Adrenal gland (tissue), 12 donors: Measurements from ENCODE around the gene SETD4. TPM values are rescaled to one million over a fixed set of nuclear protein-coding genes. Genes with fewer than 3 reads are reported as not detected.
"Not testable (repeated sequence)": the region's sequence is repeated elsewhere in the genome, so short reads cannot be mapped to it uniquely, and the experiment has no call there.

Experiments used
- DNase-seq, 7 donors: peaks; one replicate each; pipeline ENCODE4 v3.0.0-alpha.2; 2019 to 2020
- H3K27ac ChIP-seq, 5 donors: fragments of 200-600 bp; sonication (generic) in 4 of 5; 1 replicate in 3 of 5; 2 replicates in 2 of 5; pipeline versions ENCODE4 v1.5.1 to v1.8.0; 2016 to 2020; ENCODE audit warnings: mild to moderate bottlenecking in 1 of 5
- H3K27me3 ChIP-seq: fragments of 200-600 bp; 2 replicates; pipeline ENCODE4 v1.8.0; 2021
- H3K36me3 ChIP-seq, 2 donors: fragments of 200-600 bp; replicated peaks in 1 of 2; 1 replicate in 1 of 2; 2 replicates in 1 of 2; pipeline versions ENCODE4 v1.5.1 to v1.8.0; 2018 to 2022
- H3K4me1 ChIP-seq, 2 donors: fragments of 200-600 bp; replicated peaks in 1 of 2; 1 replicate in 1 of 2; 2 replicates in 1 of 2; pipeline versions ENCODE4 v1.5.1 to v1.8.0; 2018 to 2021
- H3K4me3 ChIP-seq, 4 donors: fragments of 200-600 bp; sonication (generic) in 3 of 4; one replicate each; pipeline ENCODE4 v1.5.1; 2016 to 2018
- H3K9me3 ChIP-seq, 3 donors: fragments of 200-600 bp; sonication (generic) in 1 of 3; replicated peaks in 1 of 3; 1 replicate in 2 of 3; 2 replicates in 1 of 3; pipeline versions ENCODE4 v1.5.1 to v1.8.0; 2016 to 2021
- POLR2A ChIP-seq, 2 donors: fragments of 450-650 bp; IDR thresholded peaks; one replicate each; pipeline ENCODE4 v1.6.1; 2017; ENCODE audit warnings: antibody characterized with exemption in 2 of 2, mild to moderate bottlenecking in 2 of 2, moderate library complexity in 1 of 2
- WGBS, 4 donors: extraction: QIAGEN DNeasy Blood & Tissue Kit in 2 of 4; methylation state at CpG; one replicate each; pipeline versions ENCODE4 v1.1.5 to v1.1.7; 2013 to 2017; 5-methylcytosine and 5-hydroxymethylcytosine counted together
- intact Hi-C, 2 donors: fragments of 100-400 bp; cut with DNase I; formaldehyde crosslinking; loops; one replicate each; pipeline versions ENCODE4 v1.14.1 to v1.15.0; 2022 to 2023
- polyA plus RNA-seq, 3 donors: library from polyadenylated mRNA; stranded (reverse); fragments of 200-250 nt in 2 of 3; fragments of 350-450 nt in 1 of 3; fragmentation: Illumina TruSeq in 1 of 3; extraction: RNeasy Lipid Tissue Mini Kit (QIAGEN cat#74804) in 1 of 3; gene quantifications; one replicate each; pipeline ENCODE4 v1.2.3, GENCODE V29; 2013 to 2014
- total RNA-seq, 9 donors: library from RNA; depleted of rRNA in 4 of 9; stranded (reverse); fragments of >200 nt in 4 of 9; fragments of 120-200 nt in 1 of 9; fragmentation: NEBNext Ultra II Directional in 1 of 9; extraction: Animal tissue kit (Norgen Biotek cat#: 25700) in 1 of 9; gene quantifications; one replicate each; pipeline versions ENCODE4 v1.1.0 to v1.2.4, GENCODE V29; 2013 to 2023
- TF ChIP-seq, protein P1 (sequence below), 6 experiments: fragments of 450-650 bp in 4 of 6; fragments of 200-600 bp in 2 of 6; sonication (generic) in 1 of 6; IDR thresholded peaks; 1 replicate in 5 of 6; 2 replicates in 1 of 6; pipeline versions ENCODE4 v1.5.1 to v1.8.0; 2016 to 2021; ENCODE audit warnings: antibody characterized with exemption in 6 of 6, mild to moderate bottlenecking in 2 of 6, moderate library complexity in 1 of 6
- donor health status: healthy with polysubstance abuse.
- donor health status: Bipolar disorder and iron deficiency.
- donor health status: DM: yes; HTN: yes; CAD: no.
- donor health status: DM: no; HTN: no; CAD: no.
- donor health status: DM: no; HTN: no; CAD: no.
- donor health status: DM: yes; HTN: yes; CAD: no.

The SETD4 gene
- total and polyA plus RNA-seq, 12 donors: 7.9 to 24.5 (median 16.2) TPM

DNA sequence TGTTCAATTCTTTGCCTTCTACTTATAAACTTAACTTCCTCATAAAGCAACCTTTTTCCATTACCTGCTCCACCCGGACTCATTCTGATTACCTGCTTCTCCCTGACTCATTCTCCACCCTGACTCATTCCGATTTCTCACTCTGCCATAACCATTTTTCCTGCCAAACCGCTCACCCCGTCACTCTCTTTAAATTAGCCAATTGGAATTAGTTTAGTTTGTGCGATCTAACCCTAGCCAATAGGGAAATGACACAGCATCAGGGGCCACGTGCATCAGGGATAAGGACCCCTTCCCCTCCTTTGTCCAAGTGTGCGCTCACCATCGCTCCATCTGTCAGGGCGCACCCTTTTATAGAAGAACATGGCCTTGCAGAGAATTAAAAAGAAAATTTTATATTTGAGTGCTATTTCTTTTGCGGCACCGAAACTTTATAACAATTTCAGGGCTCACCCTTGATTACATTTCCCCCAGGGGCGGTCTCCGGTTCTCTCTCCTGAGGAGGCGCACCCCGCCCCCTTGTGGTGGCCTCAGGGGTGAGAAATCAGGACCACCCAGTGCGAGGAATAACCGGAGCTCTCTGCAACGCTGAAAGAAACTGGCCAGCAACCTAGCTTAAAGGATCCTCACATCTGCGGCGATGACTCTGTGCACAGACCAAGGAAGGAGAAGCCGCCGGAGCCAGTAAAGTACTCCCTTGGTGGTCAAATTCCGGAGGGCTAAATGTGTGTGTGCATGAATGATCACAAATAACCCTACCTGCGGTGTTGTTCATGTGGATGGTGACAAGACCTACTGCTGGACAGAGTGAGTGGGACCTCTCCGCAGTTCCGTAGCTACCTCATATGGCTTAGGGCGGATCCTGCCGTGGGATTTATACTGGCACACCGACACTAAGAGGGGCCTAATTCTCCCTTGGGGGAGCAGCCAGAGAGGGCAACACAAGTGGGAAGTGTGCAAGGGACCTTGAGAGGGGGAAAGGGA lies 44.3 kb upstream of the SETD4 start:
- Histone ChIP-seq H3K27ac (no peak overlapping the region), H3K4me1 (no peaks in the 10 kb centered on the region), H3K27me3 (peaks cover 5% of the 10 kb centered on the region), H3K36me3 (no peaks in the 10 kb centered on the region), H3K9me3 (no peaks in the 10 kb centered on the region), H3K4me3 (peak overlapping the region in 1 of 4 donors; percentile 7)
- peak in 3 of 7 donors; percentile 47 to 52 (median 49) for DNase-seq
- TF ChIP-seq, protein P1, sequence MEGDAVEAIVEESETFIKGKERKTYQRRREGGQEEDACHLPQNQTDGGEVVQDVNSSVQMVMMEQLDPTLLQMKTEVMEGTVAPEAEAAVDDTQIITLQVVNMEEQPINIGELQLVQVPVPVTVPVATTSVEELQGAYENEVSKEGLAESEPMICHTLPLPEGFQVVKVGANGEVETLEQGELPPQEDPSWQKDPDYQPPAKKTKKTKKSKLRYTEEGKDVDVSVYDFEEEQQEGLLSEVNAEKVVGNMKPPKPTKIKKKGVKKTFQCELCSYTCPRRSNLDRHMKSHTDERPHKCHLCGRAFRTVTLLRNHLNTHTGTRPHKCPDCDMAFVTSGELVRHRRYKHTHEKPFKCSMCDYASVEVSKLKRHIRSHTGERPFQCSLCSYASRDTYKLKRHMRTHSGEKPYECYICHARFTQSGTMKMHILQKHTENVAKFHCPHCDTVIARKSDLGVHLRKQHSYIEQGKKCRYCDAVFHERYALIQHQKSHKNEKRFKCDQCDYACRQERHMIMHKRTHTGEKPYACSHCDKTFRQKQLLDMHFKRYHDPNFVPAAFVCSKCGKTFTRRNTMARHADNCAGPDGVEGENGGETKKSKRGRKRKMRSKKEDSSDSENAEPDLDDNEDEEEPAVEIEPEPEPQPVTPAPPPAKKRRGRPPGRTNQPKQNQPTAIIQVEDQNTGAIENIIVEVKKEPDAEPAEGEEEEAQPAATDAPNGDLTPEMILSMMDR (IDR thresholded peaks at IDR 0.05): peak; percentile 12 to 48 (median 28)
- no peak for TF ChIP-seq POLR2A (IDR thresholded peaks at IDR 0.05)
- intact Hi-C loops: loop anchor here in 1 of 2 donors (10.0 kb wide), 1 partner anchor 60 kb away; no protein-coding TSS in a partner anchor
- WGBS, 4 donors: 23 to 45% (median 36%) methylated on average over 21 to 29 of the region's 29 CpGs

DNA sequence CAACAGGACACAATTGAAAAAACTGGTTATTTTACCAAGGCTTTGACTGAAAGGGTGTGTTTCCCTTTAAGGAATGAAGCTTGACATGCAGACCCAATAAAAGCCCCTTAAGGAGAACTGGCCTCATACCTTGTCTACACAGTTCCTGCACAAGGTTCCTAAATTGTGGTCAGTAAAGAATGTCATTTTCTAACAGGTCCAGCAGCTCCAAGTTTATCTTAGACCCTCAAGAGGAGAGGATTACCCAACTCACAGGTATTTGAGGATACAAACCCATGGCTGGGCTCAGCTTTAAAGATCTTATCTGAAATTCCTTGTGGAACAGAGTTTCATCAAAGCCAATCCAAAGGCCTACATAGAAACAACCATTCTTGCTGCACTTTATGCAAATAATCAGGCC lies 43.1 kb upstream of the SETD4 start:
- Histone ChIP-seq H3K27me3 (peaks cover 5% of the 10 kb centered on the region), H3K36me3 (no peaks in the 10 kb centered on the region), H3K27ac (no peak overlapping the region), H3K4me1 (peaks cover 0 to under 1% of the 10 kb centered on the region in 2 donors), H3K9me3 (no peaks in the 10 kb centered on the region), H3K4me3 (no peak overlapping the region)
- intact Hi-C loops: loop anchor here in 1 of 2 donors (10.0 kb wide), 1 partner anchor 59 kb away; no protein-coding TSS in a partner anchor
- TF ChIP-seq, protein P1 (IDR thresholded peaks at IDR 0.05): no peak
- DNase-seq: no peak

DNA sequence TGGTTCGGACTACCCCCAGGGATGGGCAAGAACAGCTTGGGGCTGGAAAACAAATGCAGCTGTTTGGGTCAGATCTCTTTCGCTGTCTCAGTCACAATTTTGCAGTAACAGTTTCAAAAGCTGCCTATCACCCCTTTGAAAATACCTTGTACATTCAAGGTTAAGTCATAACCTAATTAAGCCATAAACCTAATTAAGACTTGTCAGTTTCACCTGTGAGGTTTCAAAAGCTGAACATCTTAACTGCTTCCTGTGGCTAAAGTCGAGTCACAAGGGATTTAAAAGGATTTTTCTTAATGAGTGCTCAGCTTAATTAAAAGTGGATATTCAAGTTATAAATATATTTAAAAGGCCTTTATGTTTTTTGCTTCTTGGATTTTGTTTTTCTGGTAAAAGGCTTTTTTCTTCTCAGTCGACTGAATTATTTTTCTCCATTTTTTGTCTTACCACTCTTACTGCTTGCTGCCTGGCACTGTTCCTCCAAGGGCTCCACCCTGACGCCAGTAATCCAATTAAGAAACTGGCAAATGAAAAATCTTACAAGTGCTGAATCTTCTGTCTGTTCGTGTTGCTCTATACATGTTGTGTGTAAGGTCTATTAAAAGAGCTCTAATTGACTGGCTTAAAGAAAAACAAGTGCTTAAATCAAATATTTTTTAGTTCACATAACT lies 40.8 kb upstream of the SETD4 start:
- TF ChIP-seq POLR2A (IDR thresholded peaks at IDR 0.05): no peak
- TF ChIP-seq, protein P1 (IDR thresholded peaks at IDR 0.05): no peak
- H3K36me3 ChIP-seq: no peaks in the 10 kb centered on the region
- DNase-seq: no peak
- H3K9me3 ChIP-seq: no peaks in the 10 kb centered on the region
- 66 to 78% (median 76%) methylated on average over 6 of the region's 6 CpGs for WGBS, 4 donors
- no peak overlapping the region for H3K27ac ChIP-seq
- no peak overlapping the region for H3K4me3 ChIP-seq
- intact Hi-C loops: loop anchor here in 1 of 2 donors (10.0 kb wide), 1 partner anchor 56 kb away; no protein-coding TSS in a partner anchor
- peaks cover 5% of the 10 kb centered on the region for H3K27me3 ChIP-seq
- H3K4me1 ChIP-seq: peaks cover 0 to 10% of the 10 kb centered on the region in 2 donors

DNA sequence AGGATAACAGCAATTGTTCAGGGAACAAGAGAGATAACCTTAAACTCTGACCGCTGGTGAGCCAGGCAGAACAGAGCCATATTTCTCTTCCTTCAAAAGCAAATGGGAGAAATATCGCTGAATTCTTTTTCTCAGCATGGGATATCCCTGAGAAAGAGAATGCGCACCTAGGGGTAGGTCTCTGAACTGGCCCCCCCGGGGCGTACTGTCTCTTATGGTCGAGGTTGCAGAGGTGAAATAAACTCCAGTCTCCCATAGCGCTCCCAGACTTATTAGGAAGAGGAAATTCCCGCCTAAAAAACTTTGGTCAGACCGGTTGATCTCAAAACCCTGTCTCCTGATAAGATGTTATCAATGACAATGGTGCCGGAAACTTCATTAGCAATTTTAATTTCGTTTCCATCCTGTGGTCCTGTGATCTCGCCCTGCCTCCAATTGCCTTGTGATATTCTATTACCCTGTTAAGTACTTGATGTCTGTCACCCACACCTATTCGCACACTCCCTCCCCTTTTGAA lies 39.4 kb upstream of the SETD4 start:
- not testable (repeated sequence) for H3K9me3 ChIP-seq, DNase-seq, H3K36me3 ChIP-seq, H3K27me3 ChIP-seq, H3K27ac ChIP-seq, H3K4me3 ChIP-seq
- WGBS, 4 donors: 59 to 67% (median 65%) methylated on average over 8 to 13 of the region's 13 CpGs
- intact Hi-C loops: loop anchor here in 1 of 2 donors (10.0 kb wide), 1 partner anchor 55 kb away; no protein-coding TSS in a partner anchor
- peaks cover 0 to 10% of the 10 kb centered on the region in 2 donors for H3K4me1 ChIP-seq
